ENCODE measurements around the gene MYOM1.

DNA sequence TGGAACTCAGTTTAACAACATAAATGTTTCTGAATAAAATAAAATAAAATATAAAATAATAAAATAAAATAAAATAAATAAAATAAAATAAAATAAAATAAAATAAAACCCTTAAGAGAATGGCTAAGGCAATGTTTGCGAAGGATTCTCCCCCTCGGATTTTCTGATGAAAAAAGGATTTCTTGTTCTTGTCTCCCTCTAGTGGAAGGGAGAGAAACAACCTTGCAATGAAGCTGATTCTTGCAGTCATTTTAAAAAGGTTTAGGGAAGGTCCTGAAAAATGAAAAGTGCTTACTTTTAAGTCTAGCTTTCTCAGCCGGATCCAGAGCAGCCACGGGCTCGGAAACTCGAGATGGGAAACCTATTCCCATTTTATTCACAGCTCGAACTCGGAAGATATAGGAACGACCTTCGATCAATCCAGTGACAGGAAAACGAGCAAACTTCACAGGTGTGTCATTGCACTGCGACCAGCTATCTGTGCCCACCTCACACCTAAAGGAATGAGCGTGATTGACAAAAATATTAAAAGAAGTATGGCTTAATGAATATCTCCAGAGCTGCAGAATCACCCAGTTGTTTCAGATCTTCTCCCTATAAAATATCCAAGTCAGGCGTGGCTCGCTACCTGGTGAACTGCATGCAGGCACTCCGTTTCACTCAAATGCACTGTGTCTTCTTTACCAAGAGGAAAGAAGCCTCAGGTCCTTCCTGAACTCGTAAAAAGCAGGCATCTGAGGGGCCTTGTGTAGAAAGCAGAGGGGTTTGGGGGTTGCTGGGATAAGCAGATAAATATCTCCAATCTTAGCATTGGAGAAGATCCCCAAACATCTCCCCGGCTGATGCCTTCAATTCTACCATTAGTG is 68.1 kb downstream of the MYOM1 start:
- TF ChIP-seq CTCF (IDR thresholded peaks at IDR 0.05; ENCODE audit: insufficient read depth, low read depth, low read length) (peak; percentile 74), EZH2 (IDR thresholded peaks at IDR 0.05; ENCODE audit: insufficient read depth, low read length) (no peak)

All from astrocyte (in vitro differentiated cells and primary cell).